ENCODE results near the gene RETN. TPM values are rescaled to one million over a fixed set of nuclear protein-coding genes. Genes with fewer than 3 reads are reported as not detected.

Gene RETN
- total RNA-seq, 1 experiment from 2014 or later = not detected

GRCh38 chr19:7701049-7701653 lies 32.3 kb downstream of the RETN start (continued):
- TF ChIP-seq, protein P1, sequence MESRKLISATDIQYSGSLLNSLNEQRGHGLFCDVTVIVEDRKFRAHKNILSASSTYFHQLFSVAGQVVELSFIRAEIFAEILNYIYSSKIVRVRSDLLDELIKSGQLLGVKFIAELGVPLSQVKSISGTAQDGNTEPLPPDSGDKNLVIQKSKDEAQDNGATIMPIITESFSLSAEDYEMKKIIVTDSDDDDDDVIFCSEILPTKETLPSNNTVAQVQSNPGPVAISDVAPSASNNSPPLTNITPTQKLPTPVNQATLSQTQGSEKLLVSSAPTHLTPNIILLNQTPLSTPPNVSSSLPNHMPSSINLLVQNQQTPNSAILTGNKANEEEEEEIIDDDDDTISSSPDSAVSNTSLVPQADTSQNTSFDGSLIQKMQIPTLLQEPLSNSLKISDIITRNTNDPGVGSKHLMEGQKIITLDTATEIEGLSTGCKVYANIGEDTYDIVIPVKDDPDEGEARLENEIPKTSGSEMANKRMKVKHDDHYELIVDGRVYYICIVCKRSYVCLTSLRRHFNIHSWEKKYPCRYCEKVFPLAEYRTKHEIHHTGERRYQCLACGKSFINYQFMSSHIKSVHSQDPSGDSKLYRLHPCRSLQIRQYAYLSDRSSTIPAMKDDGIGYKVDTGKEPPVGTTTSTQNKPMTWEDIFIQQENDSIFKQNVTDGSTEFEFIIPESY (IDR thresholded peaks at IDR 0.05; ENCODE audit: extremely low read depth, insufficient replicate concordance, low read length) = no peak
- TF ChIP-seq JUND (IDR thresholded peaks at IDR 0.05) = no peak
- TF ChIP-seq CBX3 (IDR thresholded peaks at IDR 0.05; ENCODE audit: low read depth) = no peak
- TF ChIP-seq ZFX (IDR thresholded peaks at IDR 0.05) = no peak
- no peak for TF ChIP-seq ELF1 (IDR thresholded peaks at IDR 0.05; ENCODE audit: borderline replicate concordance, low read depth)
- TF ChIP-seq POLR2AphosphoS5 (IDR thresholded peaks at IDR 0.05; ENCODE audit: low read depth, low read length) = no peak

- Histone ChIP-seq H2AFZ (ENCODE audit: low read depth, low read length, poor library complexity, severe bottlenecking) (no peak within 1 kb of the TSS), H3K4me2 (ENCODE audit: low read length) (no peak within 1 kb of the TSS), H3K4me1 (ENCODE audit: control insufficient read depth in 1 of 2, insufficient read depth in 2 of 2, low read length in 2 of 2) (no peaks in the 10 kb centered on the region), H3K27ac (ENCODE audit: low read depth, low read length) (no peak within 1 kb of the TSS), H3K9me2 (ENCODE audit: insufficient read depth) (no peaks in the 10 kb centered on the region), H3K36me3 (ENCODE audit: control insufficient read depth in 1 of 2, insufficient read depth in 2 of 2, low read length in 2 of 2) (no peaks in the 10 kb centered on the region), H3K27me3 (ENCODE audit: insufficient read depth, low read length) (peaks cover 11% of the 10 kb centered on the region; the same call in 1 of the 2 replicates), H3K9ac (ENCODE audit: low read length) (no peak within 1 kb of the TSS), H3K79me2 (ENCODE audit: insufficient read depth, low read length) (no peaks in the 10 kb centered on the region), H3K4me3 (replicated peaks in 1 of 2; ENCODE audit: low read depth in 1 of 2, low read length in 2 of 2) (no peak within 1 kb of the TSS), H4K20me1 (ENCODE audit: insufficient read depth) (no peaks in the 10 kb centered on the region), H3K9me3 (ENCODE audit: control insufficient read depth in 1 of 2, insufficient read depth in 1 of 2, low read depth in 1 of 2, low read length in 2 of 2) (no peaks in the 10 kb centered on the region)
- ChIA-PET RAD21 (ENCODE audit: low non-redundant PET in 1 of 2, low total read pairs in 2 of 2, uncharacterized antibody in 2 of 2, unreplicated experiment in 2 of 2) (no interaction called here), POLR2A (no interaction called here), CTCF (interaction anchor here (0.6 to 1.3 kb wide), 2 partner anchors 21 to 134 kb away, joined by 3 read pairs; partner anchors contain the start of gene TRAPPC5)
- ATAC-seq = no peak
- TF ChIP-seq TCF7L2 (IDR thresholded peaks at IDR 0.05; ENCODE audit: borderline replicate concordance, extremely low read depth, insufficient read depth, insufficient read length) (peak; percentile 14), RAD21 (IDR thresholded peaks at IDR 0.05; ENCODE audit: low read depth) (no peak)
- no TSS peak for BruUV-seq (replicated peaks)
- no peak for DNase-seq (ENCODE audit: low read depth, low spot score)
- intact Hi-C loops (cut with micrococcal nuclease) = no loop called here
Observed at GRCh38 chr19:7701654-7702457, 33.0 kb downstream of the RETN start, which contains the start of gene FCER2. FCER2 (minus strand) TSS chr19:7702131; CDS start chr19:7699760, 2,371 bp downstream.
